GM23338 (cell line): Measurements from ENCODE around the gene NFX1.

ENCODE experiments used
- CREB1 ChIP-seq: fragments of 250-450 bp; sonication (Bioruptor Pico); IDR thresholded peaks from 2 replicates; pipeline ENCODE4 v1.5.0; 2020; ENCODE audit warnings: low read depth, mild to moderate bottlenecking, moderate library complexity
- ETS1 ChIP-seq: IDR thresholded peaks from 2 replicates; pipeline ENCODE4 v1.6.1; 2016; ENCODE audit warnings: antibody characterized with exemption
- EZH2 ChIP-seq: fragments of 200-600 bp; sonication (generic); IDR thresholded peaks from one replicate; pipeline ENCODE4 v1.8.0; 2017; ENCODE audit warnings: antibody characterized with exemption, mild to moderate bottlenecking, low read depth; ENCODE audit not compliant: unreplicated experiment
- EZH2phosphoT487 ChIP-seq: fragments of 200-600 bp; sonication (generic); IDR thresholded peaks from one replicate; pipeline ENCODE4 v1.8.1; 2018; ENCODE audit warnings: antibody characterized with exemption; ENCODE audit not compliant: unreplicated experiment
- JUNB ChIP-seq: IDR thresholded peaks from one replicate; pipeline ENCODE4 v1.6.1; 2016; ENCODE audit warnings: antibody characterized with exemption; ENCODE audit not compliant: unreplicated experiment
- NANOG ChIP-seq: IDR thresholded peaks from 2 replicates; pipeline ENCODE4 v1.6.1; 2016; ENCODE audit warnings: antibody characterized with exemption, borderline replicate concordance
- POLR2AphosphoS5 ChIP-seq: IDR thresholded peaks from 2 replicates; pipeline ENCODE4 v1.6.1; 2016; ENCODE audit warnings: antibody characterized with exemption, low read depth
- STAT1 ChIP-seq: IDR thresholded peaks from one replicate; pipeline ENCODE4 v1.6.1; 2016; ENCODE audit warnings: antibody characterized with exemption; ENCODE audit not compliant: unreplicated experiment
- ZNF114 ChIP-seq: fragments of 250-450 bp; sonication (Bioruptor Pico); IDR thresholded peaks from 2 replicates; pipeline ENCODE4 v1.5.0; 2020; ENCODE audit warnings: mild to moderate bottlenecking, moderate library complexity
- TF ChIP-seq, protein P1 (sequence below), 2 experiments: fragments of 200-600 bp in 1 of 2; sonication (generic) in 1 of 2; conservative IDR thresholded peaks; 2 replicates each; pipeline versions ENCODE4 v1.5.1 to v1.6.1; 2016 to 2017; ENCODE audit warnings: antibody characterized with exemption in 2 of 2, low read depth in 2 of 2, mild to moderate bottlenecking in 2 of 2, moderate library complexity in 1 of 2
- TF ChIP-seq, protein P2 (sequence below): IDR thresholded peaks from one replicate; pipeline ENCODE4 v1.6.1; 2018; ENCODE audit warnings: antibody characterized with exemption; ENCODE audit not compliant: unreplicated experiment
- TF ChIP-seq, protein P3 (sequence below): fragments of 250-450 bp; sonication (Bioruptor Pico); IDR thresholded peaks from 2 replicates; pipeline ENCODE4 v1.5.0; 2020; ENCODE audit warnings: mild to moderate bottlenecking, moderate library complexity

- TF ChIP-seq EZH2phosphoT487 (no peak), CREB1 (CRISPR knock-in tag) (no peak), EZH2 (no peak), POLR2AphosphoS5 (no peak), JUNB (no peak), STAT1 (no peak), ZNF114 (CRISPR knock-in tag) (no peak), NANOG (no peak), ETS1 (no peak)
- TF ChIP-seq, protein P1, sequence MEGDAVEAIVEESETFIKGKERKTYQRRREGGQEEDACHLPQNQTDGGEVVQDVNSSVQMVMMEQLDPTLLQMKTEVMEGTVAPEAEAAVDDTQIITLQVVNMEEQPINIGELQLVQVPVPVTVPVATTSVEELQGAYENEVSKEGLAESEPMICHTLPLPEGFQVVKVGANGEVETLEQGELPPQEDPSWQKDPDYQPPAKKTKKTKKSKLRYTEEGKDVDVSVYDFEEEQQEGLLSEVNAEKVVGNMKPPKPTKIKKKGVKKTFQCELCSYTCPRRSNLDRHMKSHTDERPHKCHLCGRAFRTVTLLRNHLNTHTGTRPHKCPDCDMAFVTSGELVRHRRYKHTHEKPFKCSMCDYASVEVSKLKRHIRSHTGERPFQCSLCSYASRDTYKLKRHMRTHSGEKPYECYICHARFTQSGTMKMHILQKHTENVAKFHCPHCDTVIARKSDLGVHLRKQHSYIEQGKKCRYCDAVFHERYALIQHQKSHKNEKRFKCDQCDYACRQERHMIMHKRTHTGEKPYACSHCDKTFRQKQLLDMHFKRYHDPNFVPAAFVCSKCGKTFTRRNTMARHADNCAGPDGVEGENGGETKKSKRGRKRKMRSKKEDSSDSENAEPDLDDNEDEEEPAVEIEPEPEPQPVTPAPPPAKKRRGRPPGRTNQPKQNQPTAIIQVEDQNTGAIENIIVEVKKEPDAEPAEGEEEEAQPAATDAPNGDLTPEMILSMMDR (conservative IDR thresholded peaks at IDR 0.05; ENCODE audit: low read depth in 2 of 2) = no peak
- TF ChIP-seq, protein P2, sequence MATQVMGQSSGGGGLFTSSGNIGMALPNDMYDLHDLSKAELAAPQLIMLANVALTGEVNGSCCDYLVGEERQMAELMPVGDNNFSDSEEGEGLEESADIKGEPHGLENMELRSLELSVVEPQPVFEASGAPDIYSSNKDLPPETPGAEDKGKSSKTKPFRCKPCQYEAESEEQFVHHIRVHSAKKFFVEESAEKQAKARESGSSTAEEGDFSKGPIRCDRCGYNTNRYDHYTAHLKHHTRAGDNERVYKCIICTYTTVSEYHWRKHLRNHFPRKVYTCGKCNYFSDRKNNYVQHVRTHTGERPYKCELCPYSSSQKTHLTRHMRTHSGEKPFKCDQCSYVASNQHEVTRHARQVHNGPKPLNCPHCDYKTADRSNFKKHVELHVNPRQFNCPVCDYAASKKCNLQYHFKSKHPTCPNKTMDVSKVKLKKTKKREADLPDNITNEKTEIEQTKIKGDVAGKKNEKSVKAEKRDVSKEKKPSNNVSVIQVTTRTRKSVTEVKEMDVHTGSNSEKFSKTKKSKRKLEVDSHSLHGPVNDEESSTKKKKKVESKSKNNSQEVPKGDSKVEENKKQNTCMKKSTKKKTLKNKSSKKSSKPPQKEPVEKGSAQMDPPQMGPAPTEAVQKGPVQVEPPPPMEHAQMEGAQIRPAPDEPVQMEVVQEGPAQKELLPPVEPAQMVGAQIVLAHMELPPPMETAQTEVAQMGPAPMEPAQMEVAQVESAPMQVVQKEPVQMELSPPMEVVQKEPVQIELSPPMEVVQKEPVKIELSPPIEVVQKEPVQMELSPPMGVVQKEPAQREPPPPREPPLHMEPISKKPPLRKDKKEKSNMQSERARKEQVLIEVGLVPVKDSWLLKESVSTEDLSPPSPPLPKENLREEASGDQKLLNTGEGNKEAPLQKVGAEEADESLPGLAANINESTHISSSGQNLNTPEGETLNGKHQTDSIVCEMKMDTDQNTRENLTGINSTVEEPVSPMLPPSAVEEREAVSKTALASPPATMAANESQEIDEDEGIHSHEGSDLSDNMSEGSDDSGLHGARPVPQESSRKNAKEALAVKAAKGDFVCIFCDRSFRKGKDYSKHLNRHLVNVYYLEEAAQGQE = no peak
- TF ChIP-seq, protein P3, sequence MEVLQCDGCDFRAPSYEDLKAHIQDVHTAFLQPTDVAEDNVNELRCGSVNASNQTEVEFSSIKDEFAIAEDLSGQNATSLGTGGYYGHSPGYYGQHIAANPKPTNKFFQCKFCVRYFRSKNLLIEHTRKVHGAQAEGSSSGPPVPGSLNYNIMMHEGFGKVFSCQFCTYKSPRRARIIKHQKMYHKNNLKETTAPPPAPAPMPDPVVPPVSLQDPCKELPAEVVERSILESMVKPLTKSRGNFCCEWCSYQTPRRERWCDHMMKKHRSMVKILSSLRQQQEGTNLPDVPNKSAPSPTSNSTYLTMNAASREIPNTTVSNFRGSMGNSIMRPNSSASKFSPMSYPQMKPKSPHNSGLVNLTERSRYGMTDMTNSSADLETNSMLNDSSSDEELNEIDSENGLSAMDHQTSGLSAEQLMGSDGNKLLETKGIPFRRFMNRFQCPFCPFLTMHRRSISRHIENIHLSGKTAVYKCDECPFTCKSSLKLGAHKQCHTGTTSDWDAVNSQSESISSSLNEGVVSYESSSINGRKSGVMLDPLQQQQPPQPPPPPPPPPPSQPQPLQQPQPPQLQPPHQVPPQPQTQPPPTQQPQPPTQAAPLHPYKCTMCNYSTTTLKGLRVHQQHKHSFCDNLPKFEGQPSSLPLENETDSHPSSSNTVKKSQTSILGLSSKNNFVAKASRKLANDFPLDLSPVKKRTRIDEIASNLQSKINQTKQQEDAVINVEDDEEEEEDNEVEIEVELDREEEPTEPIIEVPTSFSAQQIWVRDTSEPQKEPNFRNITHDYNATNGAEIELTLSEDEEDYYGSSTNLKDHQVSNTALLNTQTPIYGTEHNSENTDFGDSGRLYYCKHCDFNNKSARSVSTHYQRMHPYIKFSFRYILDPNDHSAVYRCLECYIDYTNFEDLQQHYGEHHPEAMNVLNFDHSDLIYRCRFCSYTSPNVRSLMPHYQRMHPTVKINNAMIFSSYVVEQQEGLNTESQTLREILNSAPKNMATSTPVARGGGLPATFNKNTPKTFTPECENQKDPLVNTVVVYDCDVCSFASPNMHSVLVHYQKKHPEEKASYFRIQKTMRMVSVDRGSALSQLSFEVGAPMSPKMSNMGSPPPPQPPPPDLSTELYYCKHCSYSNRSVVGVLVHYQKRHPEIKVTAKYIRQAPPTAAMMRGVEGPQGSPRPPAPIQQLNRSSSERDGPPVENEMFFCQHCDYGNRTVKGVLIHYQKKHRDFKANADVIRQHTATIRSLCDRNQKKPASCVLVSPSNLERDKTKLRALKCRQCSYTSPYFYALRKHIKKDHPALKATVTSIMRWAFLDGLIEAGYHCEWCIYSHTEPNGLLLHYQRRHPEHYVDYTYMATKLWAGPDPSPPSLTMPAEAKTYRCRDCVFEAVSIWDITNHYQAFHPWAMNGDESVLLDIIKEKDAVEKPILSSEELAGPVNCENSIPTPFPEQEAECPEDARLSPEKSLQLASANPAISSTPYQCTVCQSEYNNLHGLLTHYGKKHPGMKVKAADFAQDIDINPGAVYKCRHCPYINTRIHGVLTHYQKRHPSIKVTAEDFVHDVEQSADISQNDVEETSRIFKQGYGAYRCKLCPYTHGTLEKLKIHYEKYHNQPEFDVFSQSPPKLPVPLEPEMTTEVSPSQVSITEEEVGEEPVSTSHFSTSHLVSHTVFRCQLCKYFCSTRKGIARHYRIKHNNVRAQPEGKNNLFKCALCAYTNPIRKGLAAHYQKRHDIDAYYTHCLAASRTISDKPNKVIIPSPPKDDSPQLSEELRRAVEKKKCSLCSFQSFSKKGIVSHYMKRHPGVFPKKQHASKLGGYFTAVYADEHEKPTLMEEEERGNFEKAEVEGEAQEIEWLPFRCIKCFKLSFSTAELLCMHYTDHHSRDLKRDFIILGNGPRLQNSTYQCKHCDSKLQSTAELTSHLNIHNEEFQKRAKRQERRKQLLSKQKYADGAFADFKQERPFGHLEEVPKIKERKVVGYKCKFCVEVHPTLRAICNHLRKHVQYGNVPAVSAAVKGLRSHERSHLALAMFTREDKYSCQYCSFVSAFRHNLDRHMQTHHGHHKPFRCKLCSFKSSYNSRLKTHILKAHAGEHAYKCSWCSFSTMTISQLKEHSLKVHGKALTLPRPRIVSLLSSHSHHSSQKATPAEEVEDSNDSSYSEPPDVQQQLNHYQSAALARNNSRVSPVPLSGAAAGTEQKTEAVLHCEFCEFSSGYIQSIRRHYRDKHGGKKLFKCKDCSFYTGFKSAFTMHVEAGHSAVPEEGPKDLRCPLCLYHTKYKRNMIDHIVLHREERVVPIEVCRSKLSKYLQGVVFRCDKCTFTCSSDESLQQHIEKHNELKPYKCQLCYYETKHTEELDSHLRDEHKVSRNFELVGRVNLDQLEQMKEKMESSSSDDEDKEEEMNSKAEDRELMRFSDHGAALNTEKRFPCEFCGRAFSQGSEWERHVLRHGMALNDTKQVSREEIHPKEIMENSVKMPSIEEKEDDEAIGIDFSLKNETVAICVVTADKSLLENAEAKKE (CRISPR knock-in tag) = no peak
These were observed 73.8 kb downstream of the NFX1 start for GRCh38 chr9:33364127-33364526.
